Liver (tissue), 9 donors: ENCODE data around the gene DNAI2. TPM values are rescaled to one million over a fixed set of nuclear protein-coding genes. Genes with fewer than 3 reads are reported as not detected.

Experiments used
- DNase-seq: peaks from one replicate; pipeline ENCODE4 v3.0.0-alpha.2; 2017; ENCODE audit warnings: low spot score
- H3K27ac ChIP-seq, 2 donors: one replicate each; pipeline ENCODE4 v1.7.0; 2013; ENCODE audit warnings: inconsistent platforms in 2 of 2, low read length in 2 of 2, control low read depth in 1 of 2, low read depth in 1 of 2, mild to moderate bottlenecking in 1 of 2
- H3K27me3 ChIP-seq, 4 donors: one replicate each; pipeline versions ENCODE4 v1.6.1 to v1.7.0; 2013; ENCODE audit warnings: low read length in 3 of 4, inconsistent platforms in 1 of 4, mild to moderate bottlenecking in 1 of 4, moderate library complexity in 1 of 4; ENCODE audit not compliant: control insufficient read depth in 4 of 4, insufficient read depth in 4 of 4
- H3K36me3 ChIP-seq, 4 donors: one replicate each; pipeline versions ENCODE4 v1.6.1 to v1.7.0; 2013; ENCODE audit warnings: low read length in 3 of 4, mild to moderate bottlenecking in 3 of 4, low read depth in 1 of 4, moderate library complexity in 1 of 4; ENCODE audit not compliant: control insufficient read depth in 4 of 4, insufficient read depth in 3 of 4
- H3K4me1 ChIP-seq, 4 donors: one replicate each; pipeline versions ENCODE4 v1.6.1 to v1.7.0; 2013; ENCODE audit warnings: low read length in 3 of 4, mild to moderate bottlenecking in 3 of 4, moderate library complexity in 1 of 4; ENCODE audit not compliant: control insufficient read depth in 4 of 4, insufficient read depth in 4 of 4
- H3K4me3 ChIP-seq, 3 donors: one replicate each; pipeline versions ENCODE4 v1.6.1 to v1.7.0; 2013; ENCODE audit warnings: low read length in 3 of 3, control low read depth in 1 of 3, low read depth in 1 of 3, mild to moderate bottlenecking in 1 of 3
- H3K9ac ChIP-seq, 2 donors: one replicate each; pipeline ENCODE4 v1.7.0; 2013; ENCODE audit warnings: low read length in 2 of 2, mild to moderate bottlenecking in 2 of 2, moderate library complexity in 2 of 2, control low read depth in 1 of 2, low read depth in 1 of 2
- H3K9me3 ChIP-seq, 4 donors: one replicate each; pipeline versions ENCODE4 v1.6.1 to v1.7.0; 2013; ENCODE audit warnings: low read length in 3 of 4; ENCODE audit not compliant: control insufficient read depth in 4 of 4
- ATF3 ChIP-seq: IDR thresholded peaks from 2 replicates; pipeline ENCODE4 v1.6.1; 2016; ENCODE audit warnings: antibody characterized with exemption
- CTCF ChIP-seq: fragments of 150-350 bp; IDR thresholded peaks from 2 replicates; pipeline ENCODE4 v1.5.1; 2017; ENCODE audit warnings: improper control_type of control experiment, low read depth, low read length; ENCODE audit not compliant: missing input control
- EGR1 ChIP-seq, 2 donors: IDR thresholded peaks; 2 replicates each; pipeline ENCODE4 v1.6.1; 2016 to 2018; ENCODE audit warnings: antibody characterized with exemption in 2 of 2, low read depth in 2 of 2
- FOXA2 ChIP-seq: IDR thresholded peaks from 2 replicates; pipeline ENCODE4 v1.6.1; 2016; ENCODE audit warnings: antibody characterized with exemption
- GABPA ChIP-seq, 2 donors: IDR thresholded peaks in 1 of 2; conservative IDR thresholded peaks in 1 of 2; 2 replicates each; pipeline ENCODE4 v1.6.1; 2016; ENCODE audit warnings: antibody characterized with exemption in 2 of 2, mild to moderate bottlenecking in 1 of 2, moderate library complexity in 1 of 2
- HNF4A ChIP-seq, 2 donors: conservative IDR thresholded peaks; 2 replicates each; pipeline ENCODE4 v1.6.1; 2016; ENCODE audit warnings: antibody characterized with exemption in 2 of 2, mild to moderate bottlenecking in 2 of 2
- HNF4G ChIP-seq: IDR thresholded peaks from 2 replicates; pipeline ENCODE4 v1.6.1; 2016; ENCODE audit warnings: antibody characterized with exemption
- JUND ChIP-seq, 2 donors: IDR thresholded peaks; 2 replicates each; pipeline ENCODE4 v1.6.1; 2016; ENCODE audit warnings: antibody characterized with exemption in 2 of 2
- MAX ChIP-seq: IDR thresholded peaks from 2 replicates; pipeline ENCODE4 v1.6.1; 2016; ENCODE audit warnings: antibody characterized with exemption
- NR2F2 ChIP-seq: IDR thresholded peaks from 2 replicates; pipeline ENCODE4 v1.6.1; 2016; ENCODE audit warnings: antibody characterized with exemption
- RAD21 ChIP-seq, 2 donors: IDR thresholded peaks; 2 replicates each; pipeline ENCODE4 v1.6.1; 2016; ENCODE audit warnings: antibody characterized with exemption in 2 of 2, mild to moderate bottlenecking in 2 of 2
- REST ChIP-seq: IDR thresholded peaks from 2 replicates; pipeline ENCODE4 v1.6.1; 2016; ENCODE audit warnings: antibody characterized with exemption, mild to moderate bottlenecking
- RXRA ChIP-seq, 2 donors: IDR thresholded peaks; 2 replicates each; pipeline ENCODE4 v1.6.1; 2017 to 2018; ENCODE audit warnings: antibody characterized with exemption in 2 of 2, mild to moderate bottlenecking in 1 of 2
- SP1 ChIP-seq: IDR thresholded peaks from 2 replicates; pipeline ENCODE4 v1.6.1; 2018; ENCODE audit warnings: antibody characterized with exemption, mild to moderate bottlenecking
- TAF1 ChIP-seq: conservative IDR thresholded peaks from 2 replicates; pipeline ENCODE4 v1.6.1; 2016; ENCODE audit warnings: antibody characterized with exemption, mild to moderate bottlenecking
- ZBTB33 ChIP-seq: IDR thresholded peaks from 2 replicates; pipeline ENCODE4 v1.6.1; 2016; ENCODE audit warnings: antibody characterized with exemption
- WGBS: extraction: QIAGEN DNeasy Blood & Tissue Kit; methylation state at CpG from one replicate; pipeline ENCODE4 v1.1.7; 2013; 5-methylcytosine and 5-hydroxymethylcytosine counted together
- polyA plus RNA-seq, 2 donors: library from polyadenylated mRNA; stranded (reverse) in 1 of 2; unstranded in 1 of 2; fragments of 200-250 nt in 1 of 2; fragments of >200 nt in 1 of 2; fragmentation: Nextera tagmentation in 1 of 2; extraction: Ambion mirVana in 1 of 2; gene quantifications; one replicate each; pipeline versions ENCODE4 v1.2.1 to v1.2.3, GENCODE V29; 2013 to 2015
- total RNA-seq, 2 donors: library from RNA; depleted of rRNA; stranded (reverse); fragments of >200 nt; gene quantifications; one replicate each; pipeline ENCODE4 v1.2.3, GENCODE V29; 2014
- donor health status: healthy.
- donor health status: healthy.
- donor health status: healthy.
- donor health status: healthy.
- donor health status: healthy.

DNAI2 gene
- total and polyA plus RNA-seq, 4 donors = not detected

GRCh38 chr17:74282587-74283370 lies 8.7 kb downstream of the DNAI2 start:
- no peaks in the 10 kb centered on the region for H3K27me3 ChIP-seq
- no peak overlapping the region for H3K4me3 ChIP-seq
- no peak for DNase-seq
- peaks cover 0 to 2% (median 0%) of the 10 kb centered on the region in 4 donors for H3K9me3 ChIP-seq
- no peak overlapping the region for H3K27ac ChIP-seq
- WGBS = 54% methylated on average over 9 of the region's 9 CpGs
- no peak for TF ChIP-seq FOXA2
- TF ChIP-seq GABPA (IDR thresholded peaks at IDR 0.05 in 1 of 2, conservative IDR thresholded peaks at IDR 0.05 in 1 of 2) = no peak
- TF ChIP-seq ZBTB33 = no peak
- no peak for TF ChIP-seq JUND (IDR thresholded peaks at IDR 0.05)
- TF ChIP-seq EGR1 (IDR thresholded peaks at IDR 0.05; ENCODE audit: low read depth in 2 of 2) = no peak
- TF ChIP-seq HNF4A (conservative IDR thresholded peaks at IDR 0.05) = no peak
- no peak for TF ChIP-seq CTCF
- no peak for TF ChIP-seq REST
- TF ChIP-seq HNF4G = no peak
- TF ChIP-seq SP1 = no peak
- no peak for TF ChIP-seq RAD21 (IDR thresholded peaks at IDR 0.05)
- H3K4me1 ChIP-seq = no peaks in the 10 kb centered on the region
- no peak overlapping the region for H3K9ac ChIP-seq
- no peaks in the 10 kb centered on the region for H3K36me3 ChIP-seq

- no peaks in the 10 kb centered on the region for H3K4me1 ChIP-seq
- no peak for DNase-seq
- TF ChIP-seq TAF1 = no peak
- no peak for TF ChIP-seq JUND (IDR thresholded peaks at IDR 0.05)
- no peak for TF ChIP-seq SP1
- TF ChIP-seq NR2F2 = no peak
- TF ChIP-seq HNF4A (conservative IDR thresholded peaks at IDR 0.05) = no peak
- TF ChIP-seq ATF3 = no peak
- no peak for TF ChIP-seq RXRA (IDR thresholded peaks at IDR 0.05)
- no peak for TF ChIP-seq MAX
- TF ChIP-seq EGR1 (IDR thresholded peaks at IDR 0.05; ENCODE audit: low read depth in 2 of 2) = no peak
- TF ChIP-seq ZBTB33 = no peak
- no peak for TF ChIP-seq GABPA (IDR thresholded peaks at IDR 0.05 in 1 of 2, conservative IDR thresholded peaks at IDR 0.05 in 1 of 2)
- TF ChIP-seq RAD21 (IDR thresholded peaks at IDR 0.05) = no peak
- no peak for TF ChIP-seq HNF4G
- 76% methylated on average over 4 of the region's 4 CpGs for WGBS
- no peak overlapping the region for H3K9ac ChIP-seq
- H3K36me3 ChIP-seq = no peaks in the 10 kb centered on the region
- peaks cover 0 to 2% (median 0%) of the 10 kb centered on the region in 4 donors for H3K9me3 ChIP-seq
- no peak overlapping the region for H3K4me3 ChIP-seq
- no peak overlapping the region for H3K27ac ChIP-seq
- no peaks in the 10 kb centered on the region for H3K27me3 ChIP-seq
Measured at GRCh38 chr17:74283371-74283673, 9.3 kb downstream of the DNAI2 start.
